Right atrium auricular region (tissue), 2 donors: Measurements from ENCODE around the gene HOXA1. TPM values are rescaled to one million over a fixed set of nuclear protein-coding genes. Genes with fewer than 3 reads are reported as not detected.

Source experiments
- DNase-seq: peaks from one replicate; pipeline ENCODE4 v3.0.0-alpha.2; 2019; ENCODE audit warnings: low spot score
- H3K27ac ChIP-seq, 2 donors: fragments of 200-600 bp; sonication (generic); 1 replicate in 1 of 2; 2 replicates in 1 of 2; pipeline ENCODE4 v1.5.1; 2016 to 2019
- H3K27me3 ChIP-seq, 2 donors: fragments of 200-600 bp; sonication (generic); one replicate each; pipeline versions ENCODE4 v1.5.1 to v1.6.0; 2017 to 2019
- H3K36me3 ChIP-seq: fragments of 200-600 bp; sonication (generic); one replicate; pipeline ENCODE4 v1.5.1; 2016
- H3K4me1 ChIP-seq, 2 donors: fragments of 200-600 bp; sonication (generic); one replicate each; pipeline versions ENCODE4 v1.5.1 to v1.6.0; 2017 to 2019
- H3K4me3 ChIP-seq, 2 donors: fragments of 200-600 bp; sonication (generic); 1 replicate in 1 of 2; 2 replicates in 1 of 2; pipeline ENCODE4 v1.5.1; 2017 to 2019; ENCODE audit warnings: mild to moderate bottlenecking in 1 of 2, moderate library complexity in 1 of 2
- H3K9me3 ChIP-seq, 2 donors: fragments of 200-600 bp; sonication (generic); one replicate each; pipeline ENCODE4 v1.5.1; 2019
- CTCF ChIP-seq, 2 donors: fragments of 200-600 bp; sonication (generic); IDR thresholded peaks; one replicate each; pipeline ENCODE4 v1.5.1; 2019; ENCODE audit warnings: antibody characterized with exemption in 2 of 2
- total RNA-seq, 2 donors: library from RNA; depleted of rRNA; stranded (reverse); fragments of >200 nt; gene quantifications; one replicate each; pipeline ENCODE4 v1.1.0, GENCODE V29; 2016

Gene HOXA1
- total RNA-seq, 2 donors from 2014 or later = 0.20 TPM; not detected in 1

GRCh38 chr7:27139334-27140125 lies 43.7 kb upstream of the HOXA1 start:
- H3K27me3 ChIP-seq = peaks cover 42 to 65% of the 10 kb centered on the region in 2 donors
- no peak overlapping the region for H3K27ac ChIP-seq

GRCh38 chr7:27138985-27139333 lies 43.2 kb upstream of the HOXA1 start:
- no peak overlapping the region for H3K27ac ChIP-seq
- TF ChIP-seq CTCF (IDR thresholded peaks at IDR 0.05) = no peak
- no peaks in the 10 kb centered on the region for H3K9me3 ChIP-seq
- no peak for DNase-seq
- H3K4me3 ChIP-seq = no peak overlapping the region
- peaks cover 0 to 26% of the 10 kb centered on the region in 2 donors for H3K4me1 ChIP-seq
- H3K27me3 ChIP-seq = peaks cover 41 to 59% of the 10 kb centered on the region in 2 donors
- no peaks in the 10 kb centered on the region for H3K36me3 ChIP-seq

More at GRCh38 chr7:27139334-27140125, 43.7 kb upstream of the HOXA1 start:
- no peak for DNase-seq
- peaks cover 0 to 31% of the 10 kb centered on the region in 2 donors for H3K4me1 ChIP-seq
- H3K9me3 ChIP-seq = no peaks in the 10 kb centered on the region
- H3K36me3 ChIP-seq = no peaks in the 10 kb centered on the region
- no peak overlapping the region for H3K4me3 ChIP-seq
- TF ChIP-seq CTCF (IDR thresholded peaks at IDR 0.05) = no peak

- DNase-seq = no peak
- no peak for TF ChIP-seq CTCF (IDR thresholded peaks at IDR 0.05)
- no peaks in the 10 kb centered on the region for H3K36me3 ChIP-seq
- no peak overlapping the region for H3K27ac ChIP-seq
- no peaks in the 10 kb centered on the region for H3K9me3 ChIP-seq
- peaks cover 41 to 58% of the 10 kb centered on the region in 2 donors for H3K27me3 ChIP-seq
- H3K4me1 ChIP-seq = peaks cover 0 to 21% of the 10 kb centered on the region in 2 donors
- no peak overlapping the region for H3K4me3 ChIP-seq
Measured at GRCh38 chr7:27138472-27138871, 42.7 kb upstream of the HOXA1 start.

GRCh38 chr7:27137640-27138315 lies 42.0 kb upstream of the HOXA1 start:
- TF ChIP-seq CTCF (IDR thresholded peaks at IDR 0.05) = no peak
- H3K9me3 ChIP-seq = no peaks in the 10 kb centered on the region
- H3K27ac ChIP-seq = no peak overlapping the region
- DNase-seq = no peak
- H3K4me1 ChIP-seq = peaks cover 0 to 14% of the 10 kb centered on the region in 2 donors
- H3K27me3 ChIP-seq = peaks cover 36 to 55% of the 10 kb centered on the region in 2 donors
- H3K36me3 ChIP-seq = no peaks in the 10 kb centered on the region
- H3K4me3 ChIP-seq = no peak overlapping the region

- no peaks in the 10 kb centered on the region for H3K9me3 ChIP-seq
- DNase-seq = no peak
- H3K4me1 ChIP-seq = peaks cover 0 to 12% of the 10 kb centered on the region in 2 donors
- no peak overlapping the region for H3K27ac ChIP-seq
- TF ChIP-seq CTCF (IDR thresholded peaks at IDR 0.05) = no peak
- H3K4me3 ChIP-seq = no peak overlapping the region
- H3K36me3 ChIP-seq = no peaks in the 10 kb centered on the region
- H3K27me3 ChIP-seq = peaks cover 23 to 32% of the 10 kb centered on the region in 2 donors
Measured at GRCh38 chr7:27134392-27134791, 38.6 kb upstream of the HOXA1 start.
